C4-2B (cell line): ENCODE results near the gene DDX39A.
"Not testable (repeated sequence)": the region's sequence is repeated elsewhere in the genome, so short reads cannot be mapped to it uniquely, and the experiment has no call there.

Experiments used
- CTCF ChIP-seq: fragments of 450-650 bp; conservative IDR thresholded peaks from 2 replicates; pipeline ENCODE4 v1.5.1; 2017; ENCODE audit warnings: mild to moderate bottlenecking
- ZFX ChIP-seq: fragments of 450-650 bp; IDR thresholded peaks from 2 replicates; pipeline ENCODE4 v1.6.1; 2017

GRCh38 chr19:14462401-14462800, 43.3 kb upstream of the DDX39A start:
- TF ChIP-seq CTCF, ZFX: not testable (repeated sequence)
